Measurements from ENCODE around the gene CDH6.

DNA sequence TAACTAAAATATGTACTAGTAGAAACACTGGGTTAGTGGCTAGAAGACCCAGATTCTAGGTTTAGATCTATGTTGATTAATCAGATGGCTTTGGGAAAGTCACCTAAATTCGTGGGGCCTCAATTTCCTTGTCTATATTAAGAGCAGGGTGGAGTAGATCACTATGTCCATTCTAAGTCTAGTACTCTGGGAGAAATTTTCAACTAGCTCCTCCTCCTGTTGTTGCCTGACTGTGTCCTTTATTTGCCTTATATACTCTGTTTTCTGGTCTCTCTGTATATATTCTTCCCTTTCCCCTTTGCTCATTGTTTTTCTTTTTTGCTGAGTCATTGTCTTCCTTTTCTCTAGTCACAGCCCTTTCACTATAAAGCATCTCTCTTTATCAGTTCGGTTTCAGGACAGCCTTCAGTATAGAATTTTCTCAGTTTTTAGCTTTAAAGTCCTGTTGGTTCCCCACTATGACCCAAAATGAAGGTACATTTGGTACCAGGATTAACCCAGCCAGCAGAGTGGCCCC is 44.5 kb upstream of the CDH6 start:
- no peak for TF ChIP-seq CTCF (IDR thresholded peaks at IDR 0.05 in 4 of 5, conservative IDR thresholded peaks at IDR 0.05 in 1 of 5)
- no peak for TF ChIP-seq POLR2A (IDR thresholded peaks at IDR 0.05)
